A172 (cell line): ENCODE measurements around the gene MLXIP. TPM values are rescaled to one million over a fixed set of nuclear protein-coding genes. Genes with fewer than 3 reads are reported as not detected.

Source experiments
- DNase-seq: peaks from one replicate; pipeline ENCODE4 v3.0.0-alpha.2; 2015; ENCODE audit warnings: low spot score
- total RNA-seq: library from RNA; depleted of rRNA; stranded (reverse); fragments of >200 nt; shearing (Covaris generic); gene quantifications from 2 replicates; pipeline ENCODE4 v1.2.3, GENCODE V29; 2014

Gene MLXIP
- total RNA-seq, 1 experiment from 2014 or later: 5.4 TPM

GRCh38 chr12:122145505-122146330 is 67.2 kb downstream of the MLXIP start:
- DNase-seq: no peak

- DNase-seq: no peak
These were observed 69.1 kb downstream of the MLXIP start for GRCh38 chr12:122147514-122148290.

DNA sequence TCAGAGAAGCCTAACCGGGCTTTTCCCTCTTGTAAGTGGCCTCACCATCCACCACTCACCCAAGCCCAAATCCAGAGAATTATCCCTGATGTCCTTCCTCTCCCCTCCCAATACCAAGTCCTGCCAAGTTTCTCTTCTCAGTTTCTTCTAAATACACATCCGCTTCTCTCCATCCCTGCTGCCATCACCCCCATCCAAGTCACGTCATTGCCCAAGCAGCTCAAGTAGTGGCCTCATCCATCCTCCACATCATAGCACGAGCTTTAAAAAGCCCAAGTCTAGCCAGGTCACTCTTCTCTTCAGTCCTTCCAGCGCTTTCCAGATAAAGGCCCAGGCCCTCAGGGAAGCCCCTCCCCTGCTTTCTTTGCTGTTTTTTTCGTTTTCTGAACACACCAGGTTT is 70.1 kb downstream of the MLXIP start:
- no peak for DNase-seq

- no peak for DNase-seq
These were observed 71.6 kb downstream of the MLXIP start for GRCh38 chr12:122150127-122150681.

DNA sequence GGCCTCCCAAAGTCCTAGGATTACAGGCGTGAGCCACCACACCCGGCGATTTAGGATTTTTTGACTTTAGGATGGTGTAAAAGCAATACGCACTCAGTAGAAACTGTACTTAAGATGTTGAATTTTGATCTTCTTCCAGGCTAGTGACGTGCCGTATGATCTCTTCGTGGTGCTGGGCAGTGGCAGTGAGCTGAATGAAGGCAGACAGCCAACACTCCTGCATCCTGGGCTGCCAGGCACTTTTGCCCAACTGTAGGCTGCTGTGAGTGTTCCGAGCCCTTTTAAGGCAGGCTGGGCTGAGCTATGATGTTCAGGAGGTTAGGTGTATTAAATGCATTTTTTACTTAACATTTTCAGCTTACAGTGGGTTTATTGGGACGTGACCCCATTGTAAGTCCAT is 74.2 kb downstream of the MLXIP start:
- no peak for DNase-seq

DNA sequence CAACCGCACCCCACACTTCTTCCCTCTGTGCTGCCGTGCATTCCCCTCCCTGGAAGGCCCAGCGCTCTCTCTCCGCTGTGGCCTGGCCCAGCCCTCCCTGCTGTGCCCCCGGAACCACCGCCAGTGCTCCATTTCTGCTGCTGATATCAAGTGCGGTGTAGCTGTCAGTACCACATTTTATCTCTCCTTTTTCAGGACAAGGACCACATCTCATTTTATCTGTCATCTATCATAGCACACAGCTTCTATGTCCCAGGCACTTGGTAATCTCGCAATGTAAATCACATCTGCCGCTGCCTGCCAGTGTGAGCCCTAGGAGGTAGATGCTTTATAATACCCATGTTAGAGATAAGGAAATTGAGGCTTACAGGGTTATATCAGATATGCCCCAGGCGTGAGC is 77.1 kb downstream of the MLXIP start:
- no peak for DNase-seq

DNA sequence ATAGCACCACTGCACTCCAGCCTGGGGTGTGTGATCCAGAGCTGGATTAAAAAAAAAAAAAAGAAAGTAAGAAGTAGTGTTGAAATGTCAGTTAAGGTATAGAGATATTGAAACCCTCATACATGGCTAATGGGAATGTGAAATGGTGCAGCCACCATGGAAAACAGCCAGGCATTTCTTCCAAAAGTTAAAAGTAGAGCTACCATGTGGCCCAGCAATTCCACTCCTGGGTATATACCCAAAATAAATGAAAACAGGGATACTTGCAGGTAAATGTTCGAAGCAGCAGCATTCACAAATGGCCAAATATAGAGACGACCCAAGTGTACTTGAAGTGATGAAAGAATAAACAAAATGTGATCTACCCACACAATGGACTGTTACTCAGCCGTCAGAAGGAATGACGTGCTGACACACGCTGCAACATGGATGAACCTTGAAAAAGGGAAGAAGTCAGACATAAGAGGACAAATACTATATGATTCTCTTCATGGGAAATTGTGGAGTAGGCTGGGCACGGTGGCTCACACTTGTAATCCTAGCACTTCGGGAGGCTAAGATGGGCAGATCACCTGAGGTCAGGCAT is 80.2 kb downstream of the MLXIP start:
- no peak for DNase-seq

- DNase-seq: no peak
These were observed 81.3 kb downstream of the MLXIP start for GRCh38 chr12:122159882-122160281.

DNA sequence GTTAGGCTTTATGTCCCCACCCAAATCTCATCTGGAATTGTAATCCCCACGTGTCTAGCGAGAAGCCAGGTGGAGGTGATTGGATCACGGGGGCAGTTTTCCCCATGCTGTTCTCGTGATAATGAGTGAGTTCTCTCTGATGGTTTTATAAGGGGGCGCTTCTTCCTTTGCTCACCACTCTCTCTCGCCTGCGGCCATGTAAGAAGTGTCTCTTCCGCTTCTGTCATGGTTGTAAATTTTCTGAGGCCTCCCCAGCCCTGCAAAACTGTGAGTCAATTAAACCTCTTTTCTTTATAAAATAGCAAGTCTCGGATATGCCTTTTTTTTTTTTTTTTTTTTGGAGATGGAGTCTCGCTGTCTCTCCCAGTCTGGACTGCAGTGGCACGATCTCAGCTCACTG is 82.2 kb downstream of the MLXIP start:
- no peak for DNase-seq

- no peak for DNase-seq
These were observed 83.1 kb downstream of the MLXIP start for GRCh38 chr12:122161682-122162081.

DNA sequence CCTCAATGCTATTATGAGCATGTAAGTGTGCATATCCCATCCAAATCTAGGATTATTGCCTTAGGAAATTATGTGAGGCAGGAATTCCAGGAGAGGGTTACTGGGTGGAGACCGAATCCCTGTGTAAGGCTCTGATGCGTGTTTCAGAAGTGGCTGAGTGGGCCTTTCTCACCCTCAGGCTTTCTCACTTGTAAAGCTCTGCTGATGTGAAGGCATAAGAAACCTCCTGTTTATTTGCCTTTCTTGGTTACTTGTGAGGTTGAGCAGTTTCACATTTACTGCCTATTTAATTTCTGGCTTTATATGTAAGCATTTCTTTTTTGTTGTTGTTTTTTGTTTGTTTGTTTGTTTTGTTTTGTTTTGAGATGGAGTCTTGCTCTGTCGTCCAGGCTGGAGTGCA is 84.4 kb downstream of the MLXIP start:
- no peak for DNase-seq

GRCh38 chr12:122166422-122167349 is 88.1 kb downstream of the MLXIP start:
- no peak for DNase-seq

GRCh38 chr12:122167356-122167925 is 88.9 kb downstream of the MLXIP start:
- DNase-seq: no peak

DNA sequence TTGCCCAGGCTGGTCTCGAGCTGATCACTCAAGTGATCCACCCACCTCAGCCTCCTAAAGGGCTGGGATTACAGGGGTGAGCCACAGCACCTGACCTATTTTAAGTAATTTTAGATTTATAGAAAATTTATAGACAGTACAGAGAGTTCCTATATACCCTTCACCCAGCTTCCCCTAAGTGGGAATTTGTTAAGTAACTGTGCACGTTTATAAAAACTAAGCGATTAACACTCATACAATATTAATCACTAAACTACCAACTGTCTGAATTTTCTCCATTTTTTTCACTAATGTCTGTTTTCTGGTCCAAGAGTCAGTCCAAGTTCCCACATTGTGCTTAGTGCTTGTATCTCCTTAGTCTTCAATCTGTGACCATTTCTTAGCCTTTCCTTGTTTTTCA is 89.9 kb downstream of the MLXIP start:
- no peak for DNase-seq

- no peak for DNase-seq
These were observed 92.8 kb downstream of the MLXIP start for GRCh38 chr12:122171399-122171798.

DNA sequence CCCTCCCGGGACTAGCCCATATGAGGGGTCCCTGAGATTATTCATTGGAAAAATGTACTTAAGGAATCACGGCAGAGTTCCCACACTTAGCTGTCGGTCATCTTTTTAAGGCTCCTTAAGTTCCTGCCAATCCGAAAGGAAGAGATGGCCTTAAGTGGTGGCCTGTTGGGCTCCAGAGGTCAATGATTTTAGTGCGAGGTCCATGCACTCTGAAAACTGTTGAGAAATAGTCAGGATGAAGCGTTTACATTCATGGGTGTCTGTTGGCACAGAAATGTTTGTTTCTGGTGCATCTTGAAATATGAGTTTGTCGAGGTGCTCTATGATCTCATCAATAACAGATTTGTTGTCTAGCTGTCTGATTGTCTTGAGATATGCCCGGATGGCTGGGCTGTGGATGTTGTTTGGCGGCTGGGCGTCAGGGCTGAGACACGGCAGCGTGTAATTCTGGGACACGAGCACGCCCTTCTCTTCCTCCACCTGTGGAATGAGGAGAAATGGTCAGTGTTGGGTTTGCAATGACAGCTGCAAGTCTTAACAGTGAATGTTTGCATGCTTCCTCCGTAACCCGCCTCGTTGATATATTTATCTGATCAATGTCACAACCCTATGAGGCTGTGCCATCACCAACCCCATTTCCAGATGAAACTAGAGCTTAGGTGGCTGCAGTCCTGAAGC is 93.8 kb downstream of the MLXIP start:
- DNase-seq: no peak

DNA sequence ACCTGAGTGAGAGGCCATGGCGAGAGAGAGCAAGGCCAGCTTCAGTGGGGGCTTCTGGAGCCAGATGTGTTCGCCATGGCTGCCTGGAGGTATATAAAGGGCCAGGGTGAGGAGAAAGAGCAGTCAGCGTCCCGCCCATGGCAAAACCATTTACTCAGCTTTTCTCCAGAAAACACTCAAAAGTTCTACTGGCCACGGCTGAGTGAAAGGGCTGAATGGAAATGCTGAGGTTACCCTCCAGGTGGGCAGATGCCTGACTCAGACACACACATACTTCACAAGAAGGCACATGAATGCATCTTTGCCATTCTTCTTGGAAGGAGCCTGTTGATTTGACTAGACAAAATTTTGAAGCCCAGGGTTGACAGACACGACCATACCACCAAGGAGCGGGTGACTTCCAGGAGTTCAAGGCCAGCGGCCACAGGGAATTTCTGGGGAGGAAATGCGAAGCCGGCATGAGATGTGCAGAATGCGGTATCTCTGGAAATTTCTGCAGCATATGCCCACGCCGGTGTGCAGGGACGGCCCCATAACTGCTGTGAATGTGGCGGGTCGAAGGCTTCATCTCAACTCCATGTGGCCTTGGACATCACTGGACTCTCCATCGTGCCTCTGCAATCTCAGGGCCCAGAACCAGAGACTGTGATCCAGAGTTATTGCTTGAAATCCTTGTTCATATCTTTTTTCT is 95.7 kb downstream of the MLXIP start, which contains the start of gene IL31:
Gene IL31, minus strand, starts transcription at position 67 of the 691 bp plus-strand sequence. Its CDS starts 49 bp downstream, at position 18.
- no peak for DNase-seq

DNA sequence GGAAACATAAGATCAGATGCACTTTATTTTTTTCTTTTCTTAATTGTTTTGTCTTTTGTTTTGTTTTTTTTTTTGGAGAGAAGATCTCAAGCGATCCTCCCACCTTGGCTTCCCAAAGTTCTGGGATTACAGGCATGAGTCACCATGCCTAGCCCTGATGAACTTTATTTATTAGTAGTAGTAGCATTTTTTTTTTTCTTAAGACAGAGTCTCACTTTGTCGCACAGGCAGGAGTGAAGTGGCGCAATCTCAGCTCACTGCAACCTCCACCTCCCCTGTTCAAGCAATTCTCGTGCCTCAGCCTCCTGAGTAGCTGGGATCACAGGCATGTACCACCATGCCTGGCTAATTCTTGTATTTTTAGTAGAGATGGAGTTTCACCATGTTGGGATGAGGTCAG is 97.9 kb downstream of the MLXIP start:
- peak; percentile 30 for DNase-seq

DNA sequence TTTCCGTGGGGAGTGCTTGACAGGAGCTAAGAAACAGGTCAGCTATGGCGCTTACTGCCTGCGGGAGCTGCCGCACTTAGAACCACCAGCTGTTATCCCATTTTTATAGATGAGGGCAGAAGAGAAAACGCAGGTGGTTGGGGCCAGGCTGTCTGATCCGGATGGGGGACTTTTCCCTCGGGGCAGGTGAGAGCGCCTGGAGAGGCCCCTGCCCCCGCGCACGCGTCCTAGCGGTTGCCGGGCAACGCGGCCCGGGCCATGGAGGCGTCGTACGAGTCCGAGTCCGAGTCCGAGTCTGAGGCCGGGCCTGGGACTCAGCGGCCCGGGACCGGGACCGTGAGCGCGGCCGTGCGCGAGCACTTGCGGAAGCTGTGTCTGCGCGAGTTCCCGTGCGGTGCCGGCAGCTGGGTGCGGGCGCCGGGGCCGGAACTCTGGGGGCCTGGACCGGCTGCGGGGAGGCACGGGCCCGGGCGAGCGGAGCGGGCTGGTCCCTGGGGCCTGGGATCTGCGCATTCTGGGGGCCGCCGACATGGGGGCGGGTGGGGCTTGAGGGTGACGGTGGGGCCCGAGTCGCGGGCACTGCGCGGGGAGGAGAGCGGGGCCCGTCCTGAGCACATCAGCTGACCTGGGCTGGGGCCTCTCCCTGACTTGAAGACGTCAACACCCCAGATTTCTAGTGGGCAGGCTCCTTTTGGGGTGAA is 104.5 kb downstream of the MLXIP start, which contains the start of gene LRRC43:
Gene LRRC43, plus strand, starts transcription at position 237 of the 701 bp plus-strand sequence. Its CDS starts 22 bp downstream, at position 259.
- DNase-seq: no peak
